ENCODE measurements around the gene F5. TPM values are rescaled to one million over a fixed set of nuclear protein-coding genes. Genes with fewer than 3 reads are reported as not detected.

F5 gene
- polyA plus RNA-seq, 3 donors, result 4.2 to 5.6 (median 5.2) TPM

- peak in 6 of 11 donors; percentile 13 to 53 (median 35) for DNase-seq (ENCODE audit: extremely low read depth in 1 of 11, low read depth in 9 of 11, low spot score in 4 of 11)
These were observed 9.8 kb upstream of the F5 start for GRCh38 chr1:169595764-169596711.

GRCh38 chr1:169594391-169594790 lies 8.1 kb upstream of the F5 start:
- DNase-seq (ENCODE audit: extremely low read depth in 1 of 11, low read depth in 9 of 11, low spot score in 4 of 11), result no peak

- no peak for DNase-seq (ENCODE audit: extremely low read depth in 1 of 11, low read depth in 9 of 11, low spot score in 4 of 11)
These were observed 4.7 kb upstream of the F5 start for GRCh38 chr1:169590932-169591331.

GRCh38 chr1:169588785-169589485 lies 2.7 kb upstream of the F5 start:
- DNase-seq (ENCODE audit: extremely low read depth in 1 of 11, low read depth in 9 of 11, low spot score in 4 of 11), result no peak

- DNase-seq (ENCODE audit: extremely low read depth in 1 of 11, low read depth in 9 of 11, low spot score in 4 of 11), result no peak
These were observed 1.8 kb upstream of the F5 start for GRCh38 chr1:169588112-169588511.

- no peak for DNase-seq (ENCODE audit: extremely low read depth in 1 of 11, low read depth in 9 of 11, low spot score in 4 of 11)
These were observed 250 bp downstream of the F5 start for GRCh38 chr1:169586067-169586394.

- DNase-seq (ENCODE audit: extremely low read depth in 1 of 11, low read depth in 9 of 11, low spot score in 4 of 11), result no peak
These were observed 1.1 kb downstream of the F5 start for GRCh38 chr1:169585181-169585580.

GRCh38 chr1:169584483-169585144 lies 1.7 kb downstream of the F5 start:
- DNase-seq (ENCODE audit: extremely low read depth in 1 of 11, low read depth in 9 of 11, low spot score in 4 of 11), result no peak

- no peak for DNase-seq (ENCODE audit: extremely low read depth in 1 of 11, low read depth in 9 of 11, low spot score in 4 of 11)
These were observed 8.1 kb downstream of the F5 start for GRCh38 chr1:169577981-169578738.

- no peak for DNase-seq (ENCODE audit: extremely low read depth in 1 of 11, low read depth in 9 of 11, low spot score in 4 of 11)
These were observed 9.3 kb downstream of the F5 start for GRCh38 chr1:169576935-169577331.

- no peak for DNase-seq (ENCODE audit: extremely low read depth in 1 of 11, low read depth in 9 of 11, low spot score in 4 of 11)
These were observed 9.9 kb downstream of the F5 start for GRCh38 chr1:169576241-169576934.

GRCh38 chr1:169574336-169574735 lies 11.9 kb downstream of the F5 start:
- DNase-seq (ENCODE audit: extremely low read depth in 1 of 11, low read depth in 9 of 11, low spot score in 4 of 11), result no peak

GRCh38 chr1:169572187-169572586 lies 14.1 kb downstream of the F5 start:
- DNase-seq (ENCODE audit: extremely low read depth in 1 of 11, low read depth in 9 of 11, low spot score in 4 of 11), result no peak

GRCh38 chr1:169571450-169571849 lies 14.8 kb downstream of the F5 start:
- DNase-seq (ENCODE audit: extremely low read depth in 1 of 11, low read depth in 9 of 11, low spot score in 4 of 11), result no peak

GRCh38 chr1:169570172-169570574 lies 16.1 kb downstream of the F5 start:
- DNase-seq (ENCODE audit: extremely low read depth in 1 of 11, low read depth in 9 of 11, low spot score in 4 of 11), result no peak

- DNase-seq (ENCODE audit: extremely low read depth in 1 of 11, low read depth in 9 of 11, low spot score in 4 of 11), result no peak
These were observed 17.8 kb downstream of the F5 start for GRCh38 chr1:169568497-169568896.

- DNase-seq (ENCODE audit: extremely low read depth in 1 of 11, low read depth in 9 of 11, low spot score in 4 of 11), result peak in 1 of 11 donors; percentile 34
These were observed 20.7 kb downstream of the F5 start for GRCh38 chr1:169565335-169566271.

- no peak for DNase-seq (ENCODE audit: extremely low read depth in 1 of 11, low read depth in 9 of 11, low spot score in 4 of 11)
These were observed 22.6 kb downstream of the F5 start for GRCh38 chr1:169563650-169564049.
